ENCODE data around the gene IL10. TPM values are rescaled to one million over a fixed set of nuclear protein-coding genes. Genes with fewer than 3 reads are reported as not detected.

The IL10 gene
- total and polyA plus RNA-seq, 8 donors: 0.05 to 0.81 (median 0.24) TPM; not detected in 1

DNA sequence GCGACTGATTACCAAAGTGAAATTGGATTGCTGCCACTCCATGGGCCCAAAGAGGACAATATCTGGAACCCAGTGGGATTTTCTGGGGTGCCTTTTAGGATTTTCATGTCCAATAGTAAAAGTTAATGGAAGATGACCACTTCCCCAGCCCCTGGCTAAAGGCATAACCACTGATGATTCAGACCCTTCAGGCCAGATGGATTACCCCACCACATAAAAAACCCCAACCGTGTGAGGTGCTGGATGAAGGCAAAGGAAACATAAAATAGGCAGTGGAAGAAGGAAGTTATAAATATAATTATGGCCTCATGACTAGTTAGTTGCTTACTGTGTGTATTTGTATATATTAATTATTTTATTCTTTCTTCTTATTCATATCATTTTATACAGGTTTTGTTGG lies 40.2 kb upstream of the IL10 start:
- FAIRE-seq (no peak), DNase-seq (no peak), ATAC-seq (no peak)
- H3K4me1 ChIP-seq: peaks cover 0 to 3% (median 0%) of the 10 kb centered on the region in 3 donors
- WGBS, 2 donors: 78 to 81% methylated on average over 2 of the region's 2 CpGs
- no peaks in the 10 kb centered on the region for H3K36me3 ChIP-seq
- H3K9me3 ChIP-seq: no peaks in the 10 kb centered on the region
- intact Hi-C loops (cut with DNase I): no loop called here
- H3K4me3 ChIP-seq: no peak overlapping the region
- no peaks in the 10 kb centered on the region for H3K27me3 ChIP-seq
- TF ChIP-seq, protein P1, sequence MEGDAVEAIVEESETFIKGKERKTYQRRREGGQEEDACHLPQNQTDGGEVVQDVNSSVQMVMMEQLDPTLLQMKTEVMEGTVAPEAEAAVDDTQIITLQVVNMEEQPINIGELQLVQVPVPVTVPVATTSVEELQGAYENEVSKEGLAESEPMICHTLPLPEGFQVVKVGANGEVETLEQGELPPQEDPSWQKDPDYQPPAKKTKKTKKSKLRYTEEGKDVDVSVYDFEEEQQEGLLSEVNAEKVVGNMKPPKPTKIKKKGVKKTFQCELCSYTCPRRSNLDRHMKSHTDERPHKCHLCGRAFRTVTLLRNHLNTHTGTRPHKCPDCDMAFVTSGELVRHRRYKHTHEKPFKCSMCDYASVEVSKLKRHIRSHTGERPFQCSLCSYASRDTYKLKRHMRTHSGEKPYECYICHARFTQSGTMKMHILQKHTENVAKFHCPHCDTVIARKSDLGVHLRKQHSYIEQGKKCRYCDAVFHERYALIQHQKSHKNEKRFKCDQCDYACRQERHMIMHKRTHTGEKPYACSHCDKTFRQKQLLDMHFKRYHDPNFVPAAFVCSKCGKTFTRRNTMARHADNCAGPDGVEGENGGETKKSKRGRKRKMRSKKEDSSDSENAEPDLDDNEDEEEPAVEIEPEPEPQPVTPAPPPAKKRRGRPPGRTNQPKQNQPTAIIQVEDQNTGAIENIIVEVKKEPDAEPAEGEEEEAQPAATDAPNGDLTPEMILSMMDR (IDR thresholded peaks at IDR 0.05): no peak
- no peak overlapping the region for H3K27ac ChIP-seq

DNA sequence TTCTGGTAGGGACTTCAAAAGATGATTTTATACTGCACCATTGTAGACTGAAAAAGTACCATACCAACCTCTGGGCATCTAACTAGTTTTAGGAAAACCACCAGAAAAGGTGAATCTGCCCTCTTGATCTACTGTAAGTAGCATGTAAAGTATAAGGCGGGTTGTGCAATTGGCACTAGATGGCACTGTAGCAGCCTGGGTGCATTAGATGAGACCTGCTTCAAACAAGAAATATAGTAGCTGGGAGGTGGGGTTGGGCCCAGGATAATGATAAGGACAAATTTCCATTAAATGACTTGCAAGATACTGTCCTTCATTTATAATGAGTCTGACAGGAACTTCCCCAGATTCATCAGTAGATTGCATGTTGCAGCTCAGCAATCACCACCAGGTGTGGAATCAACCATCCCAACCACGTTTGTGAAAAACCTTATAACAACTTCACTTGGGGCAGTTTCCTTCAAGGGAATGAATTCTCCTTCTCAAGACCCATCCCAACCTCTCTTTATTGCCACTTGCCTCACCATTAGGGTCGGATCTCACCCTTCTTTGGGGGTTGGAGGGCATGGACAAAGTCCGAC lies 37.3 kb upstream of the IL10 start:
- no peaks in the 10 kb centered on the region for H3K9me3 ChIP-seq
- DNase-seq (peak in 2 of 6 donors; percentile 13 to 24), ATAC-seq (peak in 3 of 4 donors; percentile 78 to 88 (median 84)), FAIRE-seq (no peak)
- no peak overlapping the region for H3K4me3 ChIP-seq
- no peaks in the 10 kb centered on the region for H3K36me3 ChIP-seq
- WGBS, 2 donors: 51 to 52% methylated on average over 4 of the region's 4 CpGs
- intact Hi-C loops (cut with DNase I): no loop called here
- H3K4me1 ChIP-seq: no peaks in the 10 kb centered on the region
- no peak overlapping the region for H3K27ac ChIP-seq
- H3K27me3 ChIP-seq: no peaks in the 10 kb centered on the region
- TF ChIP-seq, protein P1 (IDR thresholded peaks at IDR 0.05): peak in 3 of 4 donors; percentile 10 to 30 (median 17)

DNA sequence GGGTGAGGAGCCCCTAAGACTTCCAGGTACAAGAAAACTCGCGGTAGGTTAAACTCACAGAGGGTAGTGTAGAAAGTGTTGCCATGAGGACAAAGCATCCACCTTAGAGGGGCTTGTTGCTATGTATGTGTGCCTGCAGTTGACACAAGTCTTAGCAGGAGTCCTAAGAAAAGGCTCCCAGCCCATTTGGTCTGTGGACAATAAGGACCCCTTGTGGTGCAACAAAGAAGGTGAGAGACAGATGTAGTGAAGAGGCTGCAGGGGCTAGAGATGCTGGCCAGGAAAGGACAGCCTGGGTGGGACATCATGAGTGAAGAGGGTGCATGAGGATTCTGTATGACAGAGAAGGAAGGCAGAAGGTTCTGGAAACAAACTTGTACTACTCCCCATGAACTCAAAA lies 36.3 kb upstream of the IL10 start:
- intact Hi-C loops (cut with DNase I): no loop called here
- Histone ChIP-seq H3K27me3 (no peaks in the 10 kb centered on the region), H3K4me3 (no peak overlapping the region), H3K27ac (no peak overlapping the region), H3K9me3 (no peaks in the 10 kb centered on the region), H3K4me1 (no peaks in the 10 kb centered on the region), H3K36me3 (no peaks in the 10 kb centered on the region)
- ATAC-seq (peak in 2 of 4 donors; percentile 71 to 83), DNase-seq (no peak), FAIRE-seq (no peak)
- TF ChIP-seq, protein P1 (IDR thresholded peaks at IDR 0.05): no peak
- 43 to 47% methylated on average over 2 of the region's 2 CpGs for WGBS, 2 donors

DNA sequence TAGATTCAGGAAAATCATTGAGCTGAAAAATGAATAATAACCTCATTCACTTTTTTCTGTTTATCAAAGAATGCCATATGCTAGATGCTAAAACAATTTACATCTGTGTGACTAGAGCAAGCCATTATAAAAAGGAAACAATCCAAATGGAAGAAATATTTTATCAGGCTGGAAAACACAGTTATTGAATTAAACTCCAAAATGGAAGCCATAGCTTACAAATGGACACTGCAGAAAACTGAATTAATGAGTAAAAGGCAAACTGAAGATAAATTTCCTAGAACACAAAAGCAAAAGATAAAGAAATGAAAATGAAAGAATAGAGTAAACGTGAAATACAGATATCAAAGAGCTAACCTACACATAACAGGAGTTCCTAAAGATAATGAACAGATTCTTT lies 33.1 kb upstream of the IL10 start:
- FAIRE-seq (no peak), ATAC-seq (no peak), DNase-seq (no peak)
- Histone ChIP-seq H3K4me3 (no peak overlapping the region), H3K9me3 (no peaks in the 10 kb centered on the region), H3K27me3 (no peaks in the 10 kb centered on the region), H3K4me1 (no peaks in the 10 kb centered on the region), H3K27ac (no peak overlapping the region), H3K36me3 (no peaks in the 10 kb centered on the region)
- intact Hi-C loops (cut with DNase I): no loop called here
- 30 to 43% methylated on average over 1 of the region's 1 CpG for WGBS, 2 donors
- TF ChIP-seq, protein P1 (IDR thresholded peaks at IDR 0.05): no peak

DNA sequence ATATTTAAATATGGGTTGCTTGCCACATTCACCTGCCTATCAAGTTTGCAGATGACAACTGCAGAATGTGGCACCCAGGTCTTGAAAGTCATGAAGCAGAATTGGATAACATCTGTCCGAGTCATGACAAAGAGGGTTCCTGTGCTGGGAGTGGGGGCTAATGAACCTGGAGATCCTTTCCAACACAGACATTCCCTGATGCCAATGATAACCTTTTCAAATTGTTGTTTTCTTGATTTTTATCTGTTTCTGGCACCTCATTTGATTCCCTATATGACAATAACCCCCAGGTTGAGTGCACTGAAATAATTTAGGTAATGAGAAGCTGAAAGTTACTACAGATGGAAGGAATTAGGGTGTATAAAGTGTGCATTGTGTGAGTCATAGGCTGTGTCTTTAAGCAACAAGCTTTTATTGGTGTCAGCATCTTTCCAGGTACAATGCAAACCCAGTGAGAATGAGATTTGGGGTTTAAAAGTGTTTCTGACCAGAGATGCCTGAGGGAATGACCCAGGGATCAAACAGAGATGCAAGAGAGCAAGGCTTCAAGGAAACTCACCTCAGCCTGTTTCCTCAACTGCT lies 32.0 kb upstream of the IL10 start:
- no peaks in the 10 kb centered on the region for H3K9me3 ChIP-seq
- TF ChIP-seq, protein P1 (IDR thresholded peaks at IDR 0.05): no peak
- no peaks in the 10 kb centered on the region for H3K36me3 ChIP-seq
- ATAC-seq (no peak), DNase-seq (no peak), FAIRE-seq (no peak)
- no peak overlapping the region for H3K4me3 ChIP-seq
- no peaks in the 10 kb centered on the region for H3K27me3 ChIP-seq
- intact Hi-C loops (cut with DNase I): no loop called here
- no peaks in the 10 kb centered on the region for H3K4me1 ChIP-seq
- no peak overlapping the region for H3K27ac ChIP-seq
- 79 to 89% methylated on average over 1 of the region's 1 CpG for WGBS, 2 donors
